ENCODE results near the gene ISL2. TPM values are rescaled to one million over a fixed set of nuclear protein-coding genes. Genes with fewer than 3 reads are reported as not detected.

Gene ISL2
- total RNA-seq, 2 experiments from 2014 or later, result 6.2 to 11.8 TPM

GRCh38 chr15:76327191-76328105 is 9.1 kb upstream of the ISL2 start:
- no peaks in the 10 kb centered on the region for H3K79me2 ChIP-seq (ENCODE audit: insufficient read depth, low read depth, low read length)
- TF ChIP-seq, protein P1, sequence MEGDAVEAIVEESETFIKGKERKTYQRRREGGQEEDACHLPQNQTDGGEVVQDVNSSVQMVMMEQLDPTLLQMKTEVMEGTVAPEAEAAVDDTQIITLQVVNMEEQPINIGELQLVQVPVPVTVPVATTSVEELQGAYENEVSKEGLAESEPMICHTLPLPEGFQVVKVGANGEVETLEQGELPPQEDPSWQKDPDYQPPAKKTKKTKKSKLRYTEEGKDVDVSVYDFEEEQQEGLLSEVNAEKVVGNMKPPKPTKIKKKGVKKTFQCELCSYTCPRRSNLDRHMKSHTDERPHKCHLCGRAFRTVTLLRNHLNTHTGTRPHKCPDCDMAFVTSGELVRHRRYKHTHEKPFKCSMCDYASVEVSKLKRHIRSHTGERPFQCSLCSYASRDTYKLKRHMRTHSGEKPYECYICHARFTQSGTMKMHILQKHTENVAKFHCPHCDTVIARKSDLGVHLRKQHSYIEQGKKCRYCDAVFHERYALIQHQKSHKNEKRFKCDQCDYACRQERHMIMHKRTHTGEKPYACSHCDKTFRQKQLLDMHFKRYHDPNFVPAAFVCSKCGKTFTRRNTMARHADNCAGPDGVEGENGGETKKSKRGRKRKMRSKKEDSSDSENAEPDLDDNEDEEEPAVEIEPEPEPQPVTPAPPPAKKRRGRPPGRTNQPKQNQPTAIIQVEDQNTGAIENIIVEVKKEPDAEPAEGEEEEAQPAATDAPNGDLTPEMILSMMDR (conservative IDR thresholded peaks at IDR 0.05; ENCODE audit: low read length), result no peak
- no peak for TF ChIP-seq EZH2phosphoT487 (IDR thresholded peaks at IDR 0.05; ENCODE audit: borderline replicate concordance, low read depth, low read length)
- no peaks in the 10 kb centered on the region for H4K20me1 ChIP-seq (ENCODE audit: insufficient read depth, low read length)
- no peak overlapping the region for H3K27ac ChIP-seq (ENCODE audit: low read depth, low read length, poor library complexity, severe bottlenecking)
- BruUV-seq (replicated peaks), result no TSS peak
- H3K4me1 ChIP-seq (ENCODE audit: insufficient read depth, low read length, poor library complexity, severe bottlenecking), result peaks cover 11% of the 10 kb centered on the region
- no peak overlapping the region for H3K4me3 ChIP-seq (ENCODE audit: low read depth, low read length, poor library complexity, severe bottlenecking)
- ChIA-PET POLR2A (no interaction called here), CTCF (ENCODE audit: unreplicated experiment) (no interaction called here)
- H3K9me2 ChIP-seq (ENCODE audit: insufficient read depth, low read length), result no peaks in the 10 kb centered on the region
- H3K36me3 ChIP-seq (ENCODE audit: insufficient read depth, low read length), result no peaks in the 10 kb centered on the region
- DNase-seq (ENCODE audit: low spot score), result no peak
- no peak overlapping the region for H3K4me2 ChIP-seq (ENCODE audit: low read length)
- H2AFZ ChIP-seq (ENCODE audit: low read length), result no peak overlapping the region
- intact Hi-C loops (cut with micrococcal nuclease; ENCODE audit: unreplicated experiment), result no loop called here
- H3K9me3 ChIP-seq (ENCODE audit: low read length), result no peaks in the 10 kb centered on the region

- Histone ChIP-seq H3K36me3 (ENCODE audit: insufficient read depth, low read length) (no peaks in the 10 kb centered on the region), H3K9me3 (ENCODE audit: low read length) (no peaks in the 10 kb centered on the region), H4K20me1 (ENCODE audit: insufficient read depth, low read length) (no peaks in the 10 kb centered on the region), H3K4me1 (ENCODE audit: insufficient read depth, low read length, poor library complexity, severe bottlenecking) (peaks cover 6% of the 10 kb centered on the region), H3K4me3 (ENCODE audit: low read depth, low read length, poor library complexity, severe bottlenecking) (no peak overlapping the region), H3K9me2 (ENCODE audit: insufficient read depth, low read length) (no peaks in the 10 kb centered on the region), H3K4me2 (ENCODE audit: low read length) (no peak overlapping the region), H2AFZ (ENCODE audit: low read length) (no peak overlapping the region), H3K27ac (ENCODE audit: low read depth, low read length, poor library complexity, severe bottlenecking) (no peak overlapping the region), H3K79me2 (ENCODE audit: insufficient read depth, low read depth, low read length) (no peaks in the 10 kb centered on the region)
- TF ChIP-seq, protein P1 (conservative IDR thresholded peaks at IDR 0.05; ENCODE audit: low read length), result no peak
- TF ChIP-seq EZH2phosphoT487 (IDR thresholded peaks at IDR 0.05; ENCODE audit: borderline replicate concordance, low read depth, low read length), result no peak
- intact Hi-C loops (cut with micrococcal nuclease; ENCODE audit: unreplicated experiment), result no loop called here
- no TSS peak for BruUV-seq (replicated peaks)
- POLR2A ChIA-PET, result no interaction called here
- CTCF ChIA-PET (ENCODE audit: unreplicated experiment), result no interaction called here
- no peak for DNase-seq (ENCODE audit: low spot score)
Measured at GRCh38 chr15:76328106-76328696, 8.4 kb upstream of the ISL2 start.

- Histone ChIP-seq H3K9me3 (ENCODE audit: low read length) (no peaks in the 10 kb centered on the region), H2AFZ (ENCODE audit: low read length) (no peak overlapping the region), H3K36me3 (ENCODE audit: insufficient read depth, low read length) (no peaks in the 10 kb centered on the region), H3K4me3 (ENCODE audit: low read depth, low read length, poor library complexity, severe bottlenecking) (no peak overlapping the region), H3K27ac (ENCODE audit: low read depth, low read length, poor library complexity, severe bottlenecking) (no peak overlapping the region), H3K79me2 (ENCODE audit: insufficient read depth, low read depth, low read length) (no peaks in the 10 kb centered on the region), H4K20me1 (ENCODE audit: insufficient read depth, low read length) (no peaks in the 10 kb centered on the region), H3K4me2 (ENCODE audit: low read length) (no peak overlapping the region), H3K4me1 (ENCODE audit: insufficient read depth, low read length, poor library complexity, severe bottlenecking) (peaks cover under 1% of the 10 kb centered on the region), H3K9me2 (ENCODE audit: insufficient read depth, low read length) (no peaks in the 10 kb centered on the region)
- POLR2A ChIA-PET, result no interaction called here
- intact Hi-C loops (cut with micrococcal nuclease; ENCODE audit: unreplicated experiment), result no loop called here
- CTCF ChIA-PET (ENCODE audit: unreplicated experiment), result no interaction called here
- no peak for TF ChIP-seq EZH2phosphoT487 (IDR thresholded peaks at IDR 0.05; ENCODE audit: borderline replicate concordance, low read depth, low read length)
- TF ChIP-seq, protein P1 (conservative IDR thresholded peaks at IDR 0.05; ENCODE audit: low read length), result no peak
- DNase-seq (ENCODE audit: low spot score), result no peak
- no TSS peak for BruUV-seq (replicated peaks)
Measured at GRCh38 chr15:76328958-76329357, 7.6 kb upstream of the ISL2 start.

Measured in OCI-LY7 (cell line).